GM18520 (cell line): Measurements from ENCODE around the gene SLC25A39.
A peak's percentile ranks its signal among the peaks of the same experiment; 100 is the strongest.
"Not testable (repeated sequence)": the region's sequence is repeated elsewhere in the genome, so short reads cannot be mapped to it uniquely, and the experiment has no call there.

Source experiments
- ATAC-seq: cut with Tn5 transposase; IDR thresholded peaks from one replicate; pipeline ENCODE4 v1.9.1; 2021; ENCODE audit not compliant: unreplicated experiment

The SLC25A39 gene

DNA sequence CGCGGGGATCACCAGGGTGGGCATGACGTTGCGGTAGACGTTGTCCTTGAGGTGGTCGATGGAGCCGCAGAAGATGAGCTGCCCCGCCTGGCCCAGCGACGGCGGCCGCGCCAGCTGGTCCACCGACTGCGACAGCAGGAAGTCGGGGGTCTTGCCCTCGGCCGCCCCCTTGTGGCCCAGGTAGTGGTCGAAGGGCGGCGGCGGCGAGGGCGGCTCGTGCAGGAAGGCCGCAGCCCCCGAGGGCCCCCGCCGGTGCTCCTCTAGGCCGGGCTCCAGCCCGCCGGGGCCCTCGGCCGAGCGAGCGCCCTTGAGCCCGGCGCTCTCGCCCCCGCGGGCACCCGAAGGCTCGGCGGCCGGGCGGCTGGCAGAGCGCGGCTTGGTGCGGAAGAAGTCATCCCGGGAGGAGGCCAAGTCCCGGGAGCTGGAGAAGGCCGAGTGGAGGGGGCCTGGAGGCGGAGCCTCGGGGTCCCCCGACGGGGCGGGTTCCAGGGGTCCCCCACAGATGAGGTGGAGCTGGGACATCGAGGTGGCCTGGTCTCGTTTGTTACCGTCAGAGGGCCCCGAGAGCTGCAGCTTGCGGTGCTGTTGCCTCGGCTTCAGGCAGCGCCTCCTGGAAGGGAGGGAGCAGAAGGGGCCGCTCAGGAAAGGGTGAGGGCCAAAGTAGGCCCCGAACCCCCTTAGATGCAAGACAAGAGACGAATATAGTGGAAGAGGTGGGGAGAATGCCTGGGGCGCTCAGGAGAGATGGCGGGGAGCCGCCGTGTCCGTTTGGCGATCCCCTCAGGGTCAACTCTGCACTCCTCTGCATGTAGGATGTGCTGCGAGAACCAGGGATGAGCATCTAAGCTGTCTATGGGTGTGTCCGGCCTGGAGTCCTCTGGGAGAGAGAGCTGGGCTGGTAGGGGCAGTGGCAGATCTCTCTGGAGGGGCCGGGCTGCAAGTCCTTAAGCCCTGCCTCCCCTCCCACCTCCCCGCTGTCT is 30.2 kb upstream of the SLC25A39 start:
- no peak for ATAC-seq

DNA sequence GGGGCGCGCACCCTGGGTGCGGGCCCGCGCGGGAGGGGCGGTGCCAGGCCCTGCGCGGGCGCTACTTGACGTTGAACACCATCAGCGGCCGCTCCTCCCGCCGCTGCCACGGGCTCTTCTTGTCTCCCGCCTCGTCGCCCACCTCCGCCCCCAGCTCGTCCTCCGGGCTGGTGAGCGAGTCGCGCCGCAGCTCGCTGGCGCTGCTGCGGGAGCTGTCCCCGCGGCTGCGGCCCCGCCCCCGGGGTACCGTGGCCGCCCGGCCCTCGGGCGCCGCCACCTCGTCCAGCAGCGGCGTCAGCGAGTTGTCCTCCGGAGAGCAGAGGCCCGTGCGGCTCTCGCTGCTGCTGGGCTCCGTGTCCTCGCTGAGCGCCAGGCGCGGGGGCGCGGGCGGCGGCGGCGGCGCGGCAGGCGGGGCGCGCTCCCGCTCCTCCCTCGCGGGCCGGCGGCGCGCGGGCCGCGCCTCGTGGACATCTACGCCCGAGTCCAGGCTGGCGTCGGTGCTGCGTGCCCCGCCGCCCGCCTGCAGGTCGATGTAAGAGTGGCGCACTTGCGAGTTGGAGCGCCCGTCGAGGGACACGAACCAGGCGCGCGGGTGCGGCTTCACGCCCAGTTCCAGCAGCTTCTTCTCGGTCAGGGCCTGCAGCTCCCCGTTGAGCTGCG is 29.2 kb upstream of the SLC25A39 start:
- ATAC-seq, result no peak

DNA sequence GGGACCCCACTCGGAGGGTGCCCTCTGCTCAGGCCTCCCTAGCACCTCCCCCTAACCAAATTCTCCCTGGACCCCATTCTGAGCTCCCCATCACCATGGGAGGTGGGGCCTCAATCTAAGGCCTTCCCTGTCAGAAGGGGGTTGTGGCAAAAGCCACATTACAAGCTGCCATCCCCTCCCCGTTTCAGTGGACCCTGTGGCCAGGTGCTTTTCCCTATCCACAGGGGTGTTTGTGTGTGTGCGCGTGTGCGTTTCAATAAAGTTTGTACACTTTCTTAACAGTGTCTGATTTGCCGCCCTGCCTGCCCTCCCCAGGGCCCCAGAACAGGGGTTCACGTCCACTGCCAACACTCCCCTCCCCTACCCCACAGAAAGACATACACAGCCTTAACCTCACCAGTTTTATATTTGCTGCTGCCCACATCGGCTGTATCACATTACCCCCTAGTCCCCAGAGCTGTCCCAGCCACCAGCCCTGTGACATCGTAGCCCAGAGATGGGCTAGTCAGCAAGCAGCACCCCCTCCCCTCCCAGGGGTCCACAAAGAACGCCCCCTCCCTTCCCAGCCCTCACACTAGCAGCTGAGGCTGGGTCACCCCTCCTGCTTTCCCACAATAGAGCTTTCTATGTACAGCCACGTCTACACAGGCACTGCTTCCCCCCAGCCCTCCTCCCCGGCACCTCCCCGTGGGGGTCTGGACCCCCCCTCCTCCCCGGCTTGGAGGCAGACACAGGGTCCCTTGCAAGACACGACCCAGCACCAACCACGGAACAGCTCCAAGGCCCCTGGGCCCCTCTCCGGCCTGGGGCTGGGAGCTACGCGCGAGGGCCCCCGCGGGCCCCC is 28.4 kb upstream of the SLC25A39 start:
- no peak for ATAC-seq

DNA sequence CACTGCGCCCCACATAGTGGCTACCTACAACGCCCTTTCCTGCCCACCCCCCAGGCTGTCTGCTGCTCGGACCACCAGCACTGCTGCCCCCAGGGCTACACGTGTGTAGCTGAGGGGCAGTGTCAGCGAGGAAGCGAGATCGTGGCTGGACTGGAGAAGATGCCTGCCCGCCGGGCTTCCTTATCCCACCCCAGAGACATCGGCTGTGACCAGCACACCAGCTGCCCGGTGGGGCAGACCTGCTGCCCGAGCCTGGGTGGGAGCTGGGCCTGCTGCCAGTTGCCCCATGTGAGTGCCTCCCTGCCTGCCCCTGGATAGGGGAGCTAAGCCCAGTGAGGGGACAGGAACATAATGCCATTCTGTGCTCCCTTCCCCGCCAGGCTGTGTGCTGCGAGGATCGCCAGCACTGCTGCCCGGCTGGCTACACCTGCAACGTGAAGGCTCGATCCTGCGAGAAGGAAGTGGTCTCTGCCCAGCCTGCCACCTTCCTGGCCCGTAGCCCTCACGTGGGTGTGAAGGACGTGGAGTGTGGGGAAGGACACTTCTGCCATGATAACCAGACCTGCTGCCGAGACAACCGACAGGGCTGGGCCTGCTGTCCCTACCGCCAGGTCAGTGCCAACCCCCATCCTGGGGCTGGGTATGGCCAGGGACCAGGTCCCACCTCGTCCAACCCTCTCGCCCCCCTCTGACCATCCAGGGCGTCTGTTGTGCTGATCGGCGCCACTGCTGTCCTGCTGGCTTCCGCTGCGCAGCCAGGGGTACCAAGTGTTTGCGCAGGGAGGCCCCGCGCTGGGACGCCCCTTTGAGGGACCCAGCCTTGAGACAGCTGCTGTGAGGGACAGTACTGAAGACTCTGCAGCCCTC is 27.6 kb upstream of the SLC25A39 start:
- no peak for ATAC-seq

DNA sequence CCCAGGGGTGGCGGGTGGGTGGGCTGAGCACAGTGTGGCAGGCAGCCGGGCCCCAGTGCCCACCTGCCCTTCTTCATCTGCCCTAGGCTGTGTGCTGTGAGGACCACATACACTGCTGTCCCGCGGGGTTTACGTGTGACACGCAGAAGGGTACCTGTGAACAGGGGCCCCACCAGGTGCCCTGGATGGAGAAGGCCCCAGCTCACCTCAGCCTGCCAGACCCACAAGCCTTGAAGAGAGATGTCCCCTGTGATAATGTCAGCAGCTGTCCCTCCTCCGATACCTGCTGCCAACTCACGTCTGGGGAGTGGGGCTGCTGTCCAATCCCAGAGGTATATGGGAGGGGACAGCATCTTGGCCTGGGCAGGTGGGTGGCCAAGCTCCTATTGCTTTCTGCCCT is 26.8 kb upstream of the SLC25A39 start:
- no peak for ATAC-seq

DNA sequence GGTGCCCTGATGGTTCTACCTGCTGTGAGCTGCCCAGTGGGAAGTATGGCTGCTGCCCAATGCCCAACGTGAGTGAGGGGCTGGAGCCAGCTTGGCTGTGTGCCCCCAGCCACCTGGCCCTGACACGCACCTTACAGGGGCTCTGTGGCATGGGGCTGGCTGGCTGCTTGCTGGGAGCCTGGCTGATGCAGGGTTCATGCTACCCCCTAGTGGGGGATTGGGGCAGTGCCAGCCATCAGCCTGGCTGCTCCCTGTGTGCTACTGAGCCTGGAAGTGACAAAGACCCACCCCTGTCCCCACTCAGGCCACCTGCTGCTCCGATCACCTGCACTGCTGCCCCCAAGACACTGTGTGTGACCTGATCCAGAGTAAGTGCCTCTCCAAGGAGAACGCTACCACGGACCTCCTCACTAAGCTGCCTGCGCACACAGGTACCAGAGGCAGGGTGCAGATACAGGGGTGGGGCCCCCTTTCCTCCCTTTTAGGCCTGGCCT is 26.2 kb upstream of the SLC25A39 start:
- ATAC-seq, result no peak

DNA sequence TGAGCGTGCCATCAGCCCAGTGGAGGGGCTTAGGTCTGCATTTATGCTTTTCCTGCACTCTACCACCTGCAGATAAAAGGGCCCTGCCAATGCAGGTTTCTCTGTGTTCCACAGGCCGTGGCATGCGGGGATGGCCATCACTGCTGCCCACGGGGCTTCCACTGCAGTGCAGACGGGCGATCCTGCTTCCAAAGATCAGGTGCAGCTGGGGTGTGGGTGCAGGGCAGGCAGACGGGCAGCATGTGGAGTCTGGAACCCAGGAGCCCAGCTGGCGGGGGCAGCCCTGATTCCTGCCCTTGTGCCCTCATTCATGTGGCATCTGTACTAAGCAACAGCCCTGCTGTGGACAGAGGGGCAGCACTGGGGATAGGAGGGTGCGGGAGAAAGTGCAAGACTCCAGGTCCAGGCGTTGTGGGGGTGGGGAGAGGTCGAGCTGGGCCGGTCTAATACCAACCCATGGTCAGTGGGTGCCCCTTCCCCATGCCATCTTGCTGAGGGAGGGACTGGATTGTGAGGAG is 25.0 kb upstream of the SLC25A39 start:
- ATAC-seq, result no peak

DNA sequence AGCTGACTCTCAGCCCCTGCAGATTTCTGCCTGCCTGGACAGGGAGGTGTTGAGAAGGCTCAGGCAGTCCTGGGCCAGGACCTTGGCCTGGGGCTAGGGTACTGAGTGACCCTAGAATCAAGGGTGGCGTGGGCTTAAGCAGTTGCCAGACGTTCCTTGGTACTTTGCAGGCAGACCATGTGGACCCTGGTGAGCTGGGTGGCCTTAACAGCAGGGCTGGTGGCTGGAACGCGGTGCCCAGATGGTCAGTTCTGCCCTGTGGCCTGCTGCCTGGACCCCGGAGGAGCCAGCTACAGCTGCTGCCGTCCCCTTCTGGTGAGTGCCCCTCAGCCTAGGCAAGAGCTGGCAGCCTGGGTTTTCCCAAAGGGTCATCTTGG is 24.4 kb upstream of the SLC25A39 start:
- no peak for ATAC-seq

DNA sequence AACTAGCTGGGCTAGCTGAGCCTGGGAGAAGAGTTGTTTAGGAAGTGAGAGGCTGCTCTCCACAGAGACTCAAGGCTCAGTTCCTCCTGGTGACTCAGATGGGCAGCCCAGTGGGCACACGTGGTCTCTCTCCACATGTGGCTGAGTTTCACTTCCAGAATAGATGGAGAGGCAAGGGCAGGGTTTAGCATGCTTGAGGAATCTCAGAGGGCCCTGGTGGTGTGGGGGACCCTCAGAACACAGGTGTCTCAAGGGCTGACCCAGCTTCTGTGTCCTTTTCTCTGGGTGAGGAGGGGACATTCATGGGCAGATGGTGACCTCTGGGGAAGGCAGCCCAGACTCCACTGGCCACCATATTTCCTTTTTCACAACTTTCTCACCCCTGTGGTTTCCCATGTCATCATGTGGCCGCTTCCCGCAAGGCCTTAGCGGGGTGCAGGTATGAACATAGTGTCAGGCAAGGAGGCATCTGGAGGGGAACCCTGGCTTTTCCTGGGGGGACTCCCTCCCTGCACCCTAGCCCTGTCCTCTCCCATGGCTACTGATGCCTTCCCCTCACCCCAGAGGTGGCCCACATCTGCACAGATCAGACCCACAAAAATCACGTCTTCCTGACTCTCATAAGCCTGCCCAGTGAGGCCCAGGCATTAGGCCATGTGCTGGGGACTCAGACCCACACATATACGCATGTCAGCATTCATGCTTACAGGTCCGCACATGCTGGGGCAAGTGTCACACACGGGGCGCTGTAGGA is 23.8 kb upstream of the SLC25A39 start:
- ATAC-seq, result peak; percentile 42

DNA sequence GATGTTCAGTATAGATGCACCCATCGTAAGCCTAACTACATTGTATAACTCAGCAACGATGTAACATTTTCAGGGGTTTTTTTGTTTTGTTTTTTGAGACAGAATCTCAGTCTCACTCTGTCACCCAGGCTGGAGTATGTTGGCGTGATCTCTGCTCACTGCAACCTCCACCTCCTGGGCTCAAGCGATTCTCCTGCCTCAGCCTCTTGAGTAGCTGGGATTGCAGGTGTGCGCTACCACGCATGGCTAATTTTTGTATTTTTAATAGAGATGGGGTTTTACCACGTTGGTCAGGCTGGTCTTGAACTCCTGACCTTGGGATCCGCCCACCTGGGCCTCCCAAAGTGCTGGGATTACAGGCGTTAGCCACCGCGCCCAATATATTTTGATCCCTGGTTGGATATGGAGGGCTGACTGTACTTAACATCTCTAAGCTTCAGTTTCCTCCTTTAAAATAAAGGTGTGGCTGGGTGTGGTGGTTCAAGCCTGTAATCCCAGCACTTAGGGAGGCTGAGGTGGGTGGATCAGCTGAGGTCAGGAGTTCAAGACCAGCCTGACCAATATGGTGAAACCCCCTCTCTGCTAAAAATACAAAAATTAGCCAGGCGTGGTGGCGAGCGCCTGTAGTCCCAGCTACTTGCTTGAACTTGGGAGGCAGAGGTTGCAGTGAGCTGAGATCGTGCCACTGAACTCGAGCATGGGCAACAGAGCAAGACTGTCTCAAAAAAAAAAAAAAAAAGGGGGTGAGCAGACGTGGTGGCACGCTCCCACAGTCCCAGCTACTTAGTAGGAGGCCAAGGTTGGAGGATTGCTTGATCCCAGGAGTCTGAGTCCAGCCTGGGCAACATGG is 22.8 kb upstream of the SLC25A39 start:
- peak; percentile 4 for ATAC-seq

DNA sequence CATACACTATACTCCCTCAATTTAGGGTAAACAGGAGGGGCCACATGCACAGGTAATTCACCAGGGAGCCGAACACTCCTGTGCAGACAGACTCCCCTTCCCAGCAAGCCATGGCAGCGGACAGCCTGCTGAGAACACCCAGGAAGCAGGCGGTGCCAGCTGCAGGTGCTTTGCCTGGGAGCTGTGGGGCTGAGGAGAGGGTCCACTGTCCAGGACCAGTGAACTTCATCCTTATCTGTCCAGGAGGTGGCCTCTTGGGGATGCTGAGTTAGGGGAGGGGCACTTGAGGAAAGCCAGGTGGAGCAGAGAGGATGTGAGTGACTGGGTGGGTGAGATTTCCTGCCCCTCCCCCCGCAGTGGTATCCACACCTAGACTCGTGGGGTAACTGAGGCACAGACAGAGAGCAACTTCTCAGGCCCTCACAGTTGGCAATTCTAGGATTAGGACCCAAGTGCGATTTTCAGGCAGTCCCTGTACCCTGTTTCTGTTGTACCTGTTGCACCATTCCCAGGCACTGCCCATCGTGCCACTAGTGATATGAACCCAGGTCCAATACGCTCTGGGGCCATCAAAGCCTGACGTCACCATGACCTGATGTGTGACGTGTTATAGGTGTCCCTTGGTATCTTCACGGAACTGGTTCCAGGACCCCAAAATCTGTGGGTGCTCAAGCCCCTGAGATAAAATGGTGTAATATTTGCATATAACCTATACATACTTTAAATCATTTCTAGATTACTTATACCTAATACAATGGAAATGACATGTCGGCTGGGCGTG is 21.6 kb upstream of the SLC25A39 start:
- no peak for ATAC-seq

DNA sequence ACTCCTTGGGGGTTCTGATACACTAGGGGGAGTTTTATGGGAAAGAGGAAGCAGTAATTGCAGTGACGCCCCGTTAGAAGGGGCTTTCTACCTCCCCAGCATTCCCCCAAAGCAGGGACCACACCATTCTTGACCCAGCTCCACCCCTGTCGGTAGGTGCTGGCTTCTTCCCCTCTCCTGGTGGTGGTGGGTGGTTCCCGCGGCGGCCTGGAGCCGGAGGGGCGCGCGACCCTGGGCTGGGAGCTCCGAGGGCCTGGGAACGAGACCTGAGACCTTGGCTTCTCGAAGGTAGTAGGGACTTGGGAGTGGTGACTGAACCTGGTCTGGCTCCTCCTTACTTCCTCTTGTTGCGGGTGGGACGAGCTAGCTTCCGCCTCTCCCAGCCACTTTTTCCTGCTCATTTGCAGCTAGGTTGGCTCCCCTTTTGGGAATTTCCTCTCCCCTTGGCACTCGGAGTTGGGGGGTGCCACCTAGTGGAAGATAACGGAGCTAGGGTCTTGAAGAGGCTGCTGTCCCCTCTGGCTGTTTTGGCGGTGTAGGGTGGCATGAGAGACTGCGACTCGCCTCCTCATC is 20.9 kb upstream of the SLC25A39 start:
- ATAC-seq, result no peak

DNA sequence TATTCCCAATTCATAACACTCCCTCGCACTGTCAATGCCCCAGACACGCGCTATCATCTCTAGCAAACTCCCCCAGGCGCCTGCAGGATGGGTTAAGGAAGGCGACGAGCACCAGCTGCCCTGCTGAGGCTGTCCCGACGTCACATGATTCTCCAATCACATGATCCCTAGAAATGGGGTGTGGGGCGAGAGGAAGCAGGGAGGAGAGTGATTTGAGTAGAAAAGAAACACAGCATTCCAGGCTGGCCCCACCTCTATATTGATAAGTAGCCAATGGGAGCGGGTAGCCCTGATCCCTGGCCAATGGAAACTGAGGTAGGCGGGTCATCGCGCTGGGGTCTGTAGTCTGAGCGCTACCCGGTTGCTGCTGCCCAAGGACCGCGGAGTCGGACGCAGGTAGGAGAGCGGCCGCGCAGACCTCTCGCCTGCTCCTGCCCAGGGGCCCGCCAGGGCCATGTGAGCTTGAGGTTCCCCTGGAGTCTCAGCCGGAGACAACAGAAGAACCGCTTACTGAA is 20.4 kb upstream of the SLC25A39 start, which contains the start of gene GRN:
TSS of gene GRN (plus strand) at position 364 of the 515 bp plus-strand sequence. CDS start 3,863 bp downstream, outside the sequence.
- peak; percentile 45 for ATAC-seq

DNA sequence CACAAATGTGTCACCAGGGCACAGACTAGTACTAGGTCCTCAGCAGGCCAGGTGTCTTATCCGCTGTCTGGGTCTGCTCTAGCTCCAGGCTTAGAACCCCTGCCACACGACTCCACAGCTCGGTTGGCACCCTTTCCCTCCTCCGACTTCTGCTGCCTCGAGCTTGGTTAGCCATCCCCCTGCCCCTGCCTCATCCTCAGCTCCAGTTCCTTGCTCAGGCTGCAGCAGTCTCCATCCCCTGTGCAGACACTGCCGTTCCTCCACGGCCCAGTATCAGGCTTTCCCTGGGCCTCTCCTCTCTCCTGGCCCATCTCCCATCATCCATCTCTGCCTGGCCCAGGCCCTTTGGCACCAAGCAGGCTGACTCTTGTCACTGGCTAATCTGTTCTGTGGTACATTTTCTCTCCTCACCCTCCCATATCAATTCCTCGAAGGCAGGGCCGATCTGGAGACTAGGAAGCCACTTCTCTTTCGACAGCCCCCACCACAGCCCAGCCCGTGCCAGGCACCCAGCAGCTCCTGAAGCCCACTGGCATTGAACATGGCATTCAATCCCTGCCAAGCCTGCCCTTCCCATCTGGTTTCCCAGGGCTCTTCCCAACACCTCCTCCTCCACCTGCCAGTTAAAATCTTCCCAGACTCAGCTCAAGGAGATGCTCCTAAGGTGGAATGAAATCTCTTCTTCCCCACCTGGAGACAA is 19.0 kb upstream of the SLC25A39 start:
- no peak for ATAC-seq

DNA sequence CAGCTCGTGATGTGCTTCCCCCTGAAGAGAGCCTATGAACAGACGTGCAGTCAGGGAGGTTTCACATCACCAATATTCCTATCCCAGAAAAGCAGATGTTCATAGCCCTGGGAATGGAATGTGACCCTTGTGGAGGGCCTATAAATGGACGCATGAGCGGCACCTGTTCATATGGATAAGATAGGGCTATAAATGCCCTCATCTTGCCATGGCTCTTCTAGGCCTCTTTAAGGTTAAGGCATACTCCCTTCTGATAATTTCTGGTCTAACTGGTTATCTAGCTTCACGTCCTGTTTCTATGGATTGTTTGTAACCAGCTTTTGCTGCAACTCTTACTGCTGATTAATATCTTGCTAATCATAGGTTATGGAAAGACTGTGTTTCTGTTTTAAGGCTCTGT is 15.9 kb upstream of the SLC25A39 start:
- ATAC-seq, result not testable (repeated sequence)

DNA sequence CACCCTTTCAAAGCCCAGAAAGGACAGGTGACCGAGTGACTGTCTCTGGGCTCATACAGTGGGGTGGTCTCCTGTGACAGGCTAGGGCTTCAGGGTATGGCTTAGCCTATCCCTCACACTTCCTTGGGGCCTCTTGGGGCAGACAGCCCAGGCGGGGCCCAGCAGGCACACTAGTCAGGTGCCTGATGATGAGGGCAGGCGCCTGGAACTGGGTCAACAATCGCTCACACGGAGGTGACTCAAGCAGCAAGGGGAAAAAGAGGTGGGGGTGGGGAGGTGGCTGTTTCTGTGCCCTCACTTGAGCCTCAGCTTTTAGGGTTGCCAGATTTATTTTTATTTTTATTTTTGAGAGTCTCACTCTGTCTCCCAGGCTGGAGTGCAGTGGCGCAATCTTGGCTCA is 14.1 kb upstream of the SLC25A39 start:
- no peak for ATAC-seq
